ENCODE measurements around the gene ST3GAL4.

Gene ST3GAL4

GRCh38 chr11:126337474-126338241 lies 17.8 kb upstream of the ST3GAL4 start:
- H3K27me3 ChIP-seq: no peaks in the 10 kb centered on the region
- H3K4me3 ChIP-seq (ENCODE audit: low read depth, low read length): no peak overlapping the region
- no peaks in the 10 kb centered on the region for H3K36me3 ChIP-seq
- TF ChIP-seq CTCF (IDR thresholded peaks at IDR 0.05; ENCODE audit: low read depth, low read length): no peak
- no peaks in the 10 kb centered on the region for H3K9me3 ChIP-seq
- H3K4me1 ChIP-seq: peaks cover 42% of the 10 kb centered on the region
- peak; percentile 40 for DNase-seq

- H3K36me3 ChIP-seq: no peaks in the 10 kb centered on the region
- DNase-seq: no peak
- H3K27me3 ChIP-seq: no peaks in the 10 kb centered on the region
- H3K9me3 ChIP-seq: no peaks in the 10 kb centered on the region
- H3K4me1 ChIP-seq: peaks cover 38% of the 10 kb centered on the region
- no peak overlapping the region for H3K4me3 ChIP-seq (ENCODE audit: low read depth, low read length)
- no peak for TF ChIP-seq CTCF (IDR thresholded peaks at IDR 0.05; ENCODE audit: low read depth, low read length)
Observed at GRCh38 chr11:126338346-126339055, 17.0 kb upstream of the ST3GAL4 start.

- no peak overlapping the region for H3K4me3 ChIP-seq (ENCODE audit: low read depth, low read length)
- peaks cover 33% of the 10 kb centered on the region for H3K4me1 ChIP-seq
- H3K9me3 ChIP-seq: no peaks in the 10 kb centered on the region
- TF ChIP-seq CTCF (IDR thresholded peaks at IDR 0.05; ENCODE audit: low read depth, low read length): no peak
- no peak for DNase-seq
- no peaks in the 10 kb centered on the region for H3K27me3 ChIP-seq
- H3K36me3 ChIP-seq: no peaks in the 10 kb centered on the region
Observed at GRCh38 chr11:126339073-126339862, 16.2 kb upstream of the ST3GAL4 start.

- DNase-seq: no peak
- H3K9me3 ChIP-seq: no peaks in the 10 kb centered on the region
- peaks cover 3% of the 10 kb centered on the region; the same call in 1 of the 2 replicates for H3K36me3 ChIP-seq
- no peak overlapping the region for H3K4me3 ChIP-seq (ENCODE audit: low read depth, low read length)
- TF ChIP-seq CTCF (IDR thresholded peaks at IDR 0.05; ENCODE audit: low read depth, low read length): no peak
- H3K27me3 ChIP-seq: no peaks in the 10 kb centered on the region
- H3K4me1 ChIP-seq: peaks cover 26% of the 10 kb centered on the region
Observed at GRCh38 chr11:126339863-126340434, 15.5 kb upstream of the ST3GAL4 start.

- Histone ChIP-seq H3K27me3 (no peaks in the 10 kb centered on the region), H3K36me3 (peaks cover 5% of the 10 kb centered on the region), H3K4me1 (peaks cover 32% of the 10 kb centered on the region), H3K9me3 (no peaks in the 10 kb centered on the region), H3K4me3 (ENCODE audit: low read depth, low read length) (no peak overlapping the region)
- DNase-seq: no peak
- TF ChIP-seq CTCF (IDR thresholded peaks at IDR 0.05; ENCODE audit: low read depth, low read length): no peak
Observed at GRCh38 chr11:126340960-126341606, 14.4 kb upstream of the ST3GAL4 start.

All from BE2C (cell line).